Thoracic aorta endothelial cell (primary cell): Measurements from ENCODE around the gene WT1. TPM values are rescaled to one million over a fixed set of nuclear protein-coding genes. Genes with fewer than 3 reads are reported as not detected.

Experiments
- small RNA-seq: library from RNA; depleted of rRNA; stranded (forward); fragments of <200 nt; gene quantifications from one replicate; pipeline ENCODE3, GENCODE V24; 2012
- total RNA-seq: library from RNA; depleted of rRNA; stranded (reverse); fragments of >200 nt; gene quantifications from 2 replicates; pipeline ENCODE4 v1.2.3, GENCODE V29; 2012

The WT1 gene
- not detected in 2 replicates for total RNA-seq

GRCh38 chr11:32435511-32435941 lies at the start of gene WT1:
WT1 (minus strand) TSS chr11:32435539.

Small RNAs within 50 kb of the gene (small RNA-seq; reads per million reads assigned to genes)
- gene RF02204 (not detected), gene RF02205 (not detected)

Other genes with a start within 250 kb of the WT1 start
- gene EIF3M, start 148.3 kb upstream of the WT1 start, total RNA-seq, result 729 and 853 TPM in 2 replicates